ENCODE data around the gene FLT1.

DNA sequence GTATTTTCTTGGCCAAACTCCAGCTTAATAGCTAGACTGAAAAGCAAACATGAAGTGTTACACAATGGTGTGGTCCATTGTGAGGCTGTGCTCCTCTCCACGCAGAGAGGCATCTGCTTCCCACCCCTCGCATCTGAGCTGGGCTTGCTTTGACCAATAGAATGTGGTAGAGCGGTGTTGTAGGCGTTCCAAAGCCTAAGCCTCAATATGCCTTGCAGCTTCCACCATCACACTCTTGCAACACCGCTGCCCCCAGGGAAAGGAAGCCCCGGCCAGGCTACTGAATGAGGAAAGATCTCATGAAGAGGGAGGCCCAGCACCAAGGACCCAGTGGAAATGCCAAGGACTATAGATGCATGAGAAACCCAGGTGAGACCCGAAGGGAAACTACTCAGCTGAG, 9.4 kb downstream of the FLT1 start:
- TF ChIP-seq, protein P1, sequence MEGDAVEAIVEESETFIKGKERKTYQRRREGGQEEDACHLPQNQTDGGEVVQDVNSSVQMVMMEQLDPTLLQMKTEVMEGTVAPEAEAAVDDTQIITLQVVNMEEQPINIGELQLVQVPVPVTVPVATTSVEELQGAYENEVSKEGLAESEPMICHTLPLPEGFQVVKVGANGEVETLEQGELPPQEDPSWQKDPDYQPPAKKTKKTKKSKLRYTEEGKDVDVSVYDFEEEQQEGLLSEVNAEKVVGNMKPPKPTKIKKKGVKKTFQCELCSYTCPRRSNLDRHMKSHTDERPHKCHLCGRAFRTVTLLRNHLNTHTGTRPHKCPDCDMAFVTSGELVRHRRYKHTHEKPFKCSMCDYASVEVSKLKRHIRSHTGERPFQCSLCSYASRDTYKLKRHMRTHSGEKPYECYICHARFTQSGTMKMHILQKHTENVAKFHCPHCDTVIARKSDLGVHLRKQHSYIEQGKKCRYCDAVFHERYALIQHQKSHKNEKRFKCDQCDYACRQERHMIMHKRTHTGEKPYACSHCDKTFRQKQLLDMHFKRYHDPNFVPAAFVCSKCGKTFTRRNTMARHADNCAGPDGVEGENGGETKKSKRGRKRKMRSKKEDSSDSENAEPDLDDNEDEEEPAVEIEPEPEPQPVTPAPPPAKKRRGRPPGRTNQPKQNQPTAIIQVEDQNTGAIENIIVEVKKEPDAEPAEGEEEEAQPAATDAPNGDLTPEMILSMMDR (IDR thresholded peaks at IDR 0.05) = no peak
- TF ChIP-seq POLR2A (IDR thresholded peaks at IDR 0.05; ENCODE audit: low read depth) (no peak), POLR2AphosphoS5 (IDR thresholded peaks at IDR 0.05) (no peak), EP300 (IDR thresholded peaks at IDR 0.05) (no peak)

Data from esophagus muscularis mucosa (tissue), 4 donors.